Embryonic facial prominence (tissue), 1 donor: ENCODE measurements around the gene PKN1.

Experiments
- DNase-seq: peaks from one replicate; pipeline ENCODE4 v3.0.0-alpha.2; 2016; ENCODE audit errors: extremely low spot score

The PKN1 gene

DNA sequence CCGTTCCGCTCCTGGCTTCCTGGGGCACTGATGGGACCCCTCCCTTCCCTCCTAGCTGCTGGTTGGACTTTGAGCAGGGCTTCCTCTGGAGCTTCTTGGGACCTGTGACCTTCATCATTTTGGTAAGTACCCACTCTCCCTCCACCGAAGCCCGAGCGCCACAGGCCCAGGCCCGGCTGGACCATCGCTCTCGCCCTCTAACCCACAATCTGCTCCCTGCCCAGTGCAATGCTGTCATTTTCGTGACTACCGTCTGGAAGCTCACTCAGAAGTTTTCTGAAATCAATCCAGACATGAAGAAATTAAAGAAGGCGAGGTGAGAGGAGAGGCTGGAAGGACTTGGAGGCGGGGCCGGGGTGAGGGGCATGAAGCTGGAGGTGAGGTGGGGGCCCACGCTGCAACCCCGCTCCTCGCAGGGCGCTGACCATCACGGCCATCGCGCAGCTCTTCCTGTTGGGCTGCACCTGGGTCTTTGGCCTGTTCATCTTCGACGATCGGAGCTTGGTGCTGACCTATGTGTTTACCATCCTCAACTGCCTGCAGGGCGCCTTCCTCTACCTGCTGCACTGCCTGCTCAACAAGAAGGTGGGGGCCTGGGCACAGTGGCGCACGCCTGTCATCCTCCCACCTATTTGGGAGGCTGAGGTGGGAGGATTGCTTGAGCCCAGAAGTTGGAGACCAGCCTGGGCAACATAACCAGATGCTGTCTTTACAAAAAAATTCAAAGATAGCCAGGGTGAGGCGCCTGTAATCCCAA, 26.3 kb upstream of the PKN1 start:
- DNase-seq, result no peak

- DNase-seq, result no peak
Observed at GRCh38 chr19:14407605-14408484, 25.3 kb upstream of the PKN1 start.

- no peak for DNase-seq
Observed at GRCh38 chr19:14408491-14409145, 24.5 kb upstream of the PKN1 start.

DNA sequence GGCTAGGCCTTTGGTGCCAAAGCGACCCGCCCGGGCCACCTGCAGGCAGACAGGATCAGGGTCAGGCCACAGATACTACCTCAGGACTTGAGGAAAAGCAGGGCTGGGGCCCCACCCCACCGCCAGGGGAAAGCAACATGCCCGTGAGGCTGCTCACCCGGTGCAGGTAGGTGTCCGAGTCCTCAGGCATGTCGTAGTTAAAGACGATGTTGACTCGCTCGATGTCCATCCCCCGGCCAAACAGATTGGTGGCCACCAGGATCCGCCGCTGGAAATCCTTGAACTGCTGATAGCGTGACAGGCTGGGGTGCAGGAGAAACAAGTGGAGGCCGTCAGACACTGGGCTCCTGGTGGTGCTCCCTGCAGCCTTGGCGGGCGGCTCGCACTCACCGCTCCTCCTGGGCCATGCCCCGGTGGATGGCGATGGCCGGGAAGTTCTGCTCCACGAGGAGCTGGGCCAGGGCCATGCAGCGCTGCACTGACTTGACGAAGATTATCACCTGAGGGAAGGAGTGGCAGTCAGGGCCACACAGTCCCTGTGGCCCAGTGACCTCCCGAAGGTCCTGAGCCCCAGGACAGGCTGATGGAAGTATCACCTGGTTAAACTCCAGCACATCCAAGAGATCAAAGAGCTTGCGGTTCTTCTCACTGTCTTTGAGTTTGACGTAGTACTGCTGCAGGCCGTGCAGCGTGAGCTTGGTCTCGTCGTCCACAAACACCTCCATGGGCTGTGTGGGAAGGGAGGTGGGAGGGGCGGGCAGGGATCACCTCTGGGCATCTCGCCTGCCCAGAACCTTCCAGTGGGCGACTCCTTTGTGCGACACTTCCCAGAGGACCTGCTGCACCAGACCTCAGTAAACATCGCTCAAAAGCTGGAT, 23.7 kb upstream of the PKN1 start:
- no peak for DNase-seq

- DNase-seq, result no peak
Observed at GRCh38 chr19:14410091-14411051, 22.7 kb upstream of the PKN1 start.

GRCh38 chr19:14411161-14411937, 21.8 kb upstream of the PKN1 start:
- DNase-seq, result no peak

DNA sequence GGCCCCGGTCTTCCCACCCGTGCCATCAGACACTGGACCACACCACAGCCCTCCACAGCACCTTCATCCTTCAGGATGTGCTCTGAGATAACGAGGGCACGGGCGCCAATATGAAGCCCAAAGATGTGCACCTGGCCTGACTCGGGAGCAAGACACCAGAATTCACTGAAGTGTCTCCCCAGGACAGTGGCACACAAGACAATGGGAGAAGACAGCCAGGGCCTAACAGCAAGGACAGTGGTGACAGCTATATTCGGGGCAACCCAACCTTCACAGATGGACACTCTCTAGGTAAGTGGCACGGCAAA, 21.2 kb upstream of the PKN1 start:
- no peak for DNase-seq

- no peak for DNase-seq
Observed at GRCh38 chr19:14412324-14412995, 20.6 kb upstream of the PKN1 start.

DNA sequence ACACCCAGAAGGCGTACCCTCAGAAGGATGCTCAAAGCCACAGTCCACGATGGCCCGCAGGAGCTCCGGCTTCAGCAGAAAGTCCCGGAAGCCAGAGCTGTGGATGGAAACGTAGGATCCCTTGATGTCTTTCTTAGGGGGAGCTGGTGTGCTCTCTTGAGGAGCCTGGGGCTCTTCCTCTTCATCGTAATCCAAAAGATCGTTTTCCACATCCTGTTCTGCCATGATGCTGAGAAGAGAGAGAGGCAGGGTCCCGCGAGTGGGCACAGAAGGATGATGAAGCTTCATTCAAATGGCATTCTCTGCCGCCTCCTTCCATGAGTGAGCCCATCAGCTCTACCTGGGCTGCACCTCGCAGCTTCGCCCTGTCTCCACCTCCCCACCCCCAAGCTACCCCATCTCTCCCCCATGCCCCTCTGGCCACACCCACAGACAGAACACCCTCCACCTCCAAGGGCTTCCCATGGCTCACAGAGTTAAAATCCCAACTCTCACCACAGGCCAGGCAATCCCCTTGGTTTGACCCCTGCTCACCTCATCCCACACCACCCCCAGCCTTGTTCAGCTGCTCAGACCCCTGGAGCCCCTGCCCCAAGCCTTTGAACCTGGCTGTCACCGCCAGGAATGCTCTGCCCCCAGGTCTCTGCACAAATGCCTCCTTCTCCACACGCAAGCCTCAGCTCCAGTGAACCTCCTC, 20.0 kb upstream of the PKN1 start:
- DNase-seq, result no peak

GRCh38 chr19:14413693-14414181, 19.4 kb upstream of the PKN1 start:
- no peak for DNase-seq

GRCh38 chr19:14414926-14415690, 18.0 kb upstream of the PKN1 start:
- no peak for DNase-seq

DNA sequence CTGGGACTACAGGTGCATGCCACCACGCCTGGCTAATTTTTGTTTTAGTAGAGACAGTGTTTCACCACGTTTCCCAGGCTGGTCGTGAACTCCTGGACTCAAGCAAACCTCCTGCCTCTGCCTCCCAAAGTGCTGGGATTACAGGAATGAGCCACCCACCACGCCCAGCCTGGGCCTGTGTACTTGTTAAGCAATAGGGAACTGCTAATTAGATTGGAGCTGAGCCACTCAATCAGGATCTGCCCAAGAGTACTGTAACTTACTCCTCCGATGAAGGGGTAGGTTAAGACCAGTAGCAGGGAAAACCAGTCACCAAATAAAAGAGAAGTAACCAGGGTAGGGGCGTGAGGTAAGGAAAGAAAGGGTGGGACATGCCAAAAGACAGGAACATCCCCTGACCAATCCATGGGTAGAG, 16.3 kb upstream of the PKN1 start:
- no peak for DNase-seq

GRCh38 chr19:14418856-14419105, 14.3 kb upstream of the PKN1 start:
- no peak for DNase-seq

DNA sequence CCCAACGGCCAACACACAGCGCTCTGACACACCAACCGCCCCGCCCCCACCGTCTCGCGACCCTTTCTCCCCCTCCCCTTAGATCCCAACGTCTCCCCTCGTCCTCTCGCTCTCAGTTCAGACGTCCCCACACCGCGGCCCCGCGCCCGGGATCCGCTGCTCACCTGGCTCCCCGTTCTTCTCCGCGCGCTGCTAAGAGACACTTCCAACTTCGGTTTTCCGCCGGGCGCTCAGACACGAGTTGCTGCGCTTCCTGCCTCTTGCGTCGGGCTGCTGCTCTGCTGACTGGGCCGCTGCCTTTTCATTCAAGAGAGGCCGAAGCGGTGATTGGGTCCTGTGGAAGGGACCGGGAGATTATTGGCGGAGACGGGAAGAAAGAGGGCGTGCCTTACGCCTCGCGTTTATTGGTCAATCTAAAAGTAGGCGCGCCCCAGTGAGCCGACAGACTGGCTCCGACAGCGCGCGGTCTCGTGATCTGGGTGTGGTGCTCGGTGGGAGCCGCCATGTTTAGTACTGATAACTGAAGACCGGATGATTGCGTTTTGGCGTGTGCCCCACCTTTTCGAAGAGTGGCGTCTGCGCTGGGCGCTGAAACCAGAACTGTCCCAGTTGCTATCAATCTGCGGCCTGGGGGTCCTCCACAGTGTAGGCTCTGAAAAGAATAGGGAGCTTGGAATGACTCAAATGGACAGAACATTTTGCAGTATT, 13.8 kb upstream of the PKN1 start, which contains the start of gene DDX39A:
Gene DDX39A, minus strand, starts transcription at position 236 of the 708 bp plus-strand sequence. CDS start 6,121 bp downstream, outside the sequence.
- DNase-seq, result peak; percentile 99

- DNase-seq, result no peak
Observed at GRCh38 chr19:14425696-14426138, 7.4 kb upstream of the PKN1 start.

DNA sequence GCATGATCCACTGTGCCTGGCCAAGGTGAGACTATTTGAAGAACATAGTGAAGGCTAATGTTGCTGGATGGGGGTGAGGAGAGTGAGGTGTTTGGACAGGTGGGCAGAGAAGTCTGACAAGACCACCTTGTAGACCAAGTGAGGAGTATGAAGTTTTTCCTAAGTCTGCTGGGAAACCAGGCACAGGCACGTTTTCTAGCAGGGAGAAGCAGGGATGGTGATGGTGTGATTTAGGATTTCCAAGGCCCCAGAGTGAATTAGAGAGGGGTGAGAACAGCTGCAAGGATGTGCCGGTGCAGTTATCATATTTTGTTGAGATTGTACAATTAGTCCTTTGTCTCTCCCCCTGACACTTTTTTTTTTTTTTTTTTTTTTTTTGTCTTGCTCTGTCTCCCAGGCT, 5.6 kb upstream of the PKN1 start:
- DNase-seq, result no peak

GRCh38 chr19:14428882-14429416, 4.2 kb upstream of the PKN1 start:
- DNase-seq, result no peak
